Measurements from ENCODE around the gene RIPK1.
"Not testable (repeated sequence)": the region's sequence is repeated elsewhere in the genome, so short reads cannot be mapped to it uniquely, and the experiment has no call there.

The RIPK1 gene

GRCh38 chr6:3041606-3042005 is 26.7 kb upstream of the RIPK1 start:
- H3K4me1 Mint-ChIP-seq, result peaks cover 34% of the 10 kb centered on the region
- H3K9me3 Mint-ChIP-seq, result peaks cover 6% of the 10 kb centered on the region
- no peak overlapping the region for H3K4me3 Mint-ChIP-seq
- H3K27ac Mint-ChIP-seq, result peak overlapping the region; percentile 54
- no peak for DNase-seq
- H3K36me3 Mint-ChIP-seq (ENCODE audit: low read depth), result no peaks in the 10 kb centered on the region
- peaks cover 15% of the 10 kb centered on the region for H3K27me3 Mint-ChIP-seq (ENCODE audit: low read depth, poor library complexity)
- no peak for TF ChIP-seq CTCF (IDR thresholded peaks at IDR 0.05)

- Mint-ChIP-seq H3K4me1 (peaks cover 15% of the 10 kb centered on the region), H3K4me3 (no peak overlapping the region), H3K36me3 (ENCODE audit: low read depth) (no peaks in the 10 kb centered on the region), H3K27me3 (ENCODE audit: low read depth, poor library complexity) (peaks cover 20% of the 10 kb centered on the region), H3K9me3 (peaks cover 5% of the 10 kb centered on the region), H3K27ac (no peak overlapping the region)
- no peak for TF ChIP-seq CTCF (IDR thresholded peaks at IDR 0.05)
- DNase-seq, result no peak
These were observed 22.9 kb upstream of the RIPK1 start for GRCh38 chr6:3045369-3045768.

- TF ChIP-seq CTCF (IDR thresholded peaks at IDR 0.05), result no peak
- Mint-ChIP-seq H3K4me3 (no peak overlapping the region), H3K27ac (no peak overlapping the region), H3K4me1 (peaks cover 15% of the 10 kb centered on the region), H3K9me3 (peaks cover 5% of the 10 kb centered on the region), H3K27me3 (ENCODE audit: low read depth, poor library complexity) (peaks cover 20% of the 10 kb centered on the region), H3K36me3 (ENCODE audit: low read depth) (no peaks in the 10 kb centered on the region)
- DNase-seq, result no peak
These were observed 22.5 kb upstream of the RIPK1 start for GRCh38 chr6:3045777-3046176.

GRCh38 chr6:3046295-3046694 is 22.0 kb upstream of the RIPK1 start:
- Mint-ChIP-seq H3K4me1 (peaks cover 11% of the 10 kb centered on the region), H3K36me3 (ENCODE audit: low read depth) (no peaks in the 10 kb centered on the region), H3K27me3 (ENCODE audit: low read depth, poor library complexity) (peaks cover 20% of the 10 kb centered on the region), H3K9me3 (peaks cover 5% of the 10 kb centered on the region), H3K27ac (no peak overlapping the region), H3K4me3 (no peak overlapping the region)
- DNase-seq, result no peak
- no peak for TF ChIP-seq CTCF (IDR thresholded peaks at IDR 0.05)

GRCh38 chr6:3048009-3048408 is 20.3 kb upstream of the RIPK1 start:
- not testable (repeated sequence) for H3K4me1 Mint-ChIP-seq, H3K9me3 Mint-ChIP-seq

GRCh38 chr6:3052481-3053230 is 15.6 kb upstream of the RIPK1 start:
- Mint-ChIP-seq H3K9me3 (no peaks in the 10 kb centered on the region), H3K36me3 (ENCODE audit: low read depth) (no peaks in the 10 kb centered on the region), H3K27me3 (ENCODE audit: low read depth, poor library complexity) (peaks cover 36% of the 10 kb centered on the region), H3K4me3 (peak overlapping the region; percentile 81), H3K4me1 (peaks cover 24% of the 10 kb centered on the region), H3K27ac (no peak overlapping the region)
- TF ChIP-seq CTCF (IDR thresholded peaks at IDR 0.05), result no peak
- DNase-seq, result no peak

More at GRCh38 chr6:3048009-3048408, 20.3 kb upstream of the RIPK1 start:
- DNase-seq; H3K36me3 Mint-ChIP-seq (ENCODE audit: low read depth); H3K4me3 Mint-ChIP-seq; H3K27ac Mint-ChIP-seq: not testable (repeated sequence)
- peaks cover 29% of the 10 kb centered on the region for H3K27me3 Mint-ChIP-seq (ENCODE audit: low read depth, poor library complexity)

All from nephron progenitor cell (in vitro differentiated cells).